D721Med (cell line): Measurements from ENCODE around the gene ZDHHC5.
"Not testable (repeated sequence)": the region's sequence is repeated elsewhere in the genome, so short reads cannot be mapped to it uniquely, and the experiment has no call there.

Experiments used
- DNase-seq: peaks from one replicate; pipeline ENCODE4 v3.0.0; 2011; ENCODE audit warnings: low spot score; ENCODE audit not compliant: insufficient read length
- FAIRE-seq: peaks from 2 replicates; lab custom pipeline; 2011; peaks lifted over from hg19 to GRCh38; lab: Jason Lieb, UNC
- TF ChIP-seq, protein P1 (sequence below): IDR thresholded peaks from 2 replicates; pipeline ENCODE4 v1.5.1; 2012; ENCODE audit warnings: mild to moderate bottlenecking, control low read depth; ENCODE audit not compliant: insufficient read depth; ENCODE audit errors: missing control alignments

Gene ZDHHC5

DNA sequence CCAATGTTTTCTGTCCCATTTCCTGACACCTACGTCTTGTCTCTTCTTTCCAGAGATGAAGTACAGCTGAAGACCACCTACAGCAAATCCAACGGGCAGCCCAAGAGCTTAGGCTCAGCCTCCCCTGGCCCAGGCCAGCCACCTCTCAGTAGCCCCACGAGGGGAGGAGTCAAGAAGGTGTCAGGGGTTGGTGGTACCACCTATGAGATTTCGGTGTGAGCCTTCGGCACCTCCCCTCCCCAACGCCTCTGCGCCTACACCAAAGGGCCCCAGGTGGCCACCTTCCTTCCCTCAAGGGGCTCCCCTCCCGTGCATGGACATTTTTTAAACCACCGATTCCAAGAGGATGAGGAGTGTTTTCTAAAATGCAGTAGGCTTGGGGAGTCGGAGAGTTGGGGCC lies 31.9 kb downstream of the ZDHHC5 start:
- TF ChIP-seq, protein P1, sequence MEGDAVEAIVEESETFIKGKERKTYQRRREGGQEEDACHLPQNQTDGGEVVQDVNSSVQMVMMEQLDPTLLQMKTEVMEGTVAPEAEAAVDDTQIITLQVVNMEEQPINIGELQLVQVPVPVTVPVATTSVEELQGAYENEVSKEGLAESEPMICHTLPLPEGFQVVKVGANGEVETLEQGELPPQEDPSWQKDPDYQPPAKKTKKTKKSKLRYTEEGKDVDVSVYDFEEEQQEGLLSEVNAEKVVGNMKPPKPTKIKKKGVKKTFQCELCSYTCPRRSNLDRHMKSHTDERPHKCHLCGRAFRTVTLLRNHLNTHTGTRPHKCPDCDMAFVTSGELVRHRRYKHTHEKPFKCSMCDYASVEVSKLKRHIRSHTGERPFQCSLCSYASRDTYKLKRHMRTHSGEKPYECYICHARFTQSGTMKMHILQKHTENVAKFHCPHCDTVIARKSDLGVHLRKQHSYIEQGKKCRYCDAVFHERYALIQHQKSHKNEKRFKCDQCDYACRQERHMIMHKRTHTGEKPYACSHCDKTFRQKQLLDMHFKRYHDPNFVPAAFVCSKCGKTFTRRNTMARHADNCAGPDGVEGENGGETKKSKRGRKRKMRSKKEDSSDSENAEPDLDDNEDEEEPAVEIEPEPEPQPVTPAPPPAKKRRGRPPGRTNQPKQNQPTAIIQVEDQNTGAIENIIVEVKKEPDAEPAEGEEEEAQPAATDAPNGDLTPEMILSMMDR = no peak
- DNase-seq (no peak), FAIRE-seq (no peak)

DNA sequence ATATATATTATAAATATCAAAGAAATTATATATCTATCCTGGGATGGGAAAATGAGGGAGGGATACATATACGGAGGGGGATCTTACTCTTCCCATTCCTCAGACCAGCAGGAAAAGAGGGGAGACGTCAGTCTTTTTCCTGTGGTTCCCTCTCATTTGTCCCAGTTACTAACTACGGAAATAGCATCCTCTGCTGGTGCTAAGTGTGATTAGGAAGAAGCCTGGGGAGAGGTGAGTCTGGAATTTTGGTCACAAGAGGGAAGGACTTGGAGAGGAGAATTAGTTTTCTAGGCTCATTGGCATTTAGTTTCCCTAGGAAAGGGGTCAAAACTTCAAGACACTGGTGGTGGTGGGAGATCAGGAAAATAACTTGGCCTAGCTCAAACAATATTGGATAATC lies 32.5 kb downstream of the ZDHHC5 start:
- DNase-seq (no peak), FAIRE-seq (no peak)
- TF ChIP-seq, protein P1 = peak; percentile 24

DNA sequence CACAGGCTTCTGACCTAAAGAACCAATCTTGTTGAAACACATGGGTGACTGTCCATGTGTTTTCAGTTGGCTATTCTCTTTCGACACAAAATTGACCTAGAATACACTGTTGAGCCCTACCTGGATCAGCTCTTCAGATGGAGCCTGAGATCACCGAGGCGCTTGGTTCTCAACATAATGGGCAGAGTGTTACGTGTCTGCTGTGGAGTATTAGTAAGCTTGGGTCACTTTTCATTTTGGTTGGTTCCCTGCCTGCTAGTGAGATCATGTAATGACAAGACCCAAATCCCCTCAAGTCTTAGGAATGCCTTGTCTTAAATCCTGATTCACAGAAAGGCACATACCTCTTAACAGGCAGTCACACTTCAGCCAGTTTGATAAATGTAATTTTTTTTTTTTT lies 35.4 kb downstream of the ZDHHC5 start:
- no peak for FAIRE-seq
- TF ChIP-seq, protein P1 = no peak
- no peak for DNase-seq

DNA sequence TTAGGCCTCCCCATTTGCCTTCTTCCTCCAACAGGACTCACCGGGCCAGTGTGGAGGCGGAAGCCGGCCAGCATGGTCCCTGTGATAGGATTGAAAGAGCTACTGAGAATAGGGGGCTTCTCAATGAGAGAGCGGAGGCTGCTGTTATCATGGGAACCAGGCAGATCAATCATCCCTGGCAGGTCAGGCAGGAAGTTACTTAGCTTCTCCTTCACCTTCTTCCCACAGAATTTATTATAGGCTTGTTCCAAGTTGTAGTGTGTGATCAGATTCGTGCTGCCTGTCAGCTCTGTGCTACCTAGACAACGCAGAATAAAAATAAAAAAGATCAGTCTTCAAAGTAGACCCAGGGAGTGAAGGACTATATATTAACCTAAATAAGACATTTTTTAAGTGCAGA lies 37.0 kb downstream of the ZDHHC5 start:
- DNase-seq (no peak), FAIRE-seq (no peak)
- TF ChIP-seq, protein P1 = no peak

DNA sequence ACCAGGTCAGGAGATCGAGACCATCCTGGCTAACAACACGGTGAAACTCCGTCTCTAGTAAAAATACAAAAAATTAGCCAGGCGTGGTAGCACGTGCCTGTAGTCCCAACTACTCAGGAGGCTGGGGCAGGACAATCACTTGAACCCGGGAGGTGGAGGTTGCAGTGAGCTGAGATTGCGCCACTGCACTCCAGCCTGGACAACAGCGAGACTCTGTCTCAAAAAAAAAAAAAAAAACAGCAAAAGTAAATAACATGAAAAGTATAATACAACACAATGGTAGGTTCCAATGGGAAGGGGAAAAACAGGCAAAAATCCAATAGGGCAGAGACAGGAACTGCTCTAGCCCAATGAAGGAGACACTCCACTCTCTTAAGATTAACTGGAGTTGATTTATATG lies 37.5 kb downstream of the ZDHHC5 start:
- FAIRE-seq = not testable (repeated sequence)

DNA sequence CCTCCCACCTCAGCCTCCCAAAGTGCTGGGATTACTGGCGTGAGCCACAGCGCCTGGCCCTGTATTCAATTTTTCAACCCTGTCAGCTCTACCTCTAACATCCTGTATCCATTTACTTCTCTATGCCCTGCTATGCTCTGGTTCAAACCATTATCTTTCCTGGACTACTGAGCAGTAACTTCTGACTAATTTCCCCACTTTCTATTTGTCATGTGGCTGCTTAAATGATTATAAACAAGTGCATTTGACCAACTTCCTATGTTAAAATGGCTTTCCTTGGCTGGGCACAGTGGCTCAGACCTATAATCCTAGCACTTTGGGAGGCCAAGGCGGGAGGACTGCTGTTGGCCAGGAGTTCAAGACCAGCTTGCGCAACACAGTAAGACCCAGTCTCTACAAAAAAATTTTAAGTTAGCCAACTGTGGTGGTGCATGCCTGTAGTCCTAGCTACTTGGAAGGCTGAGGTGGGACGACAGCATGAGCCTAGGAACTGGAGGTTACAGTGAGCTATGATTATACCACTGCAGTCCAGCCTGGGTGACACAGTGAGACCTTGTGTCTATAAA lies 42.0 kb downstream of the ZDHHC5 start:
- TF ChIP-seq, protein P1 = no peak
- no peak for DNase-seq
- FAIRE-seq = no peak

More for the DNA sequence above, 37.5 kb downstream of the ZDHHC5 start:
- not testable (repeated sequence) for DNase-seq

DNA sequence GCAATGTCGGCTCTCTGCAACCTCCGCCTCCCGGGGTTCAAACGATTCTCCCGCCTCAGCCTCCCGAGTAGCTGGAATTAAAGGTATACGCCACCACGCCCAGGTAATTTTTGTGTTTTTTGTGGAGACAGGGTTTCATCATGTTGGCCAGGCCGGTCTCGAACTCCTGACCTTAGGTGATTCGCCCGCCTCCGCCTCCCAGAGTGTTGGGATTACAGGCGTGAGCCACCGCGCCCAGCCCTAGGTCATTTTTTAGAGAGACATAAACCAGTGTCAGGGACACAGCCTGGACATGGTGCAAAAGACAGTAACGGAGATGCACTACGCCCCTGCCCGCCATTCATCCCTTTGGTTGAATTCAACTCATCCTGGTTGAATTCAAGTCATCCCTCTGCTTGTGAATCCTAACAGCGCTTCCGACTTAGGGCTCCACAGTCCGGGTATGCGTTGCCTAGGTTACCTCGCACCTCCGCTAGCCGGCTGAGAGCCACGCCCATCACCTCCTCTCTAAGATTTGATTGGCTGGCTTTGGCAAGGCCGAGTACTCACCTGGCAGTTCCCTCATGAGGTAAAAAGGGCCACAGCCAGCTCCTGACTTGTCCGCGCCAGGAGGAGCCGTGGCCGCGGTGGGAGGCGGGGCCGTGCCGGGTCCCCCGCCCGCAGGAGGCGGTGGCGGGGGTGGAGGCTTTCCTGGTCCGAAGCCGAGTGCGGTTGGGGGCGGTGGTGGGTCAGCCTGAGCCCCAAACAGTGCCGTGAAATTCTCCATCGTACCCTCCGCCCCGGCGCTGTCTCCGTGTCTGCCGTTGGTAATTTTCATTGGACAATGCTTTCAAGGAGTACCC lies 43.7 kb downstream of the ZDHHC5 start, which contains the start of gene MED19:
Gene MED19 (minus strand): TSS at position 802 of the 842 bp plus-strand sequence. CDS start 36 bp downstream, at position 766.
- DNase-seq = no peak
- TF ChIP-seq, protein P1 = no peak
- FAIRE-seq = no peak
